PC-9 (cell line): ENCODE results near the gene PACRG. TPM values are rescaled to one million over a fixed set of nuclear protein-coding genes. Genes with fewer than 3 reads are reported as not detected.

Source experiments
- BruUV-seq: library from RNA; stranded (reverse); fragments of 400-500 nt; replicated peaks from 2 replicates; lab custom pipeline; 2021; lab: Mats Ljungman, UMichigan
- CTCF ChIA-PET: fragments of 300-600 bp; sonication (Branson Sonifier 250); formaldehyde crosslinking; loops from one replicate; lab custom pipeline; 2022; ENCODE audit warnings: antibody characterized with exemption; lab: Charles Lee
- POLR2A ChIA-PET: fragments of 300-600 bp; sonication (Branson Sonifier 250); formaldehyde crosslinking; loops from one replicate; lab custom pipeline; 2022; ENCODE audit warnings: antibody characterized with exemption; ENCODE audit not compliant: unreplicated experiment; lab: Charles Lee
- DNase-seq, 2 experiments: peaks; one replicate each; pipeline versions ENCODE4 v3.0.0 to v3.0.0-alpha.2; 2015 to 2022; ENCODE audit warnings: mixed read lengths in 1 of 2
- H2AFZ ChIP-seq: fragments of 200-600 bp; sonication (generic); 2 replicates; pipeline ENCODE4 v1.8.1; 2017; ENCODE audit warnings: antibody characterized with exemption
- H3F3A ChIP-seq: fragments of 200-600 bp; sonication (generic); 2 replicates; pipeline ENCODE4 v1.8.1; 2017; ENCODE audit warnings: antibody characterized with exemption, mild to moderate bottlenecking, low read depth; ENCODE audit not compliant: insufficient read depth
- H3K27ac ChIP-seq: fragments of 200-600 bp; sonication (generic); 2 replicates; pipeline ENCODE4 v1.6.1; 2016; ENCODE audit warnings: mixed run types
- H3K27me3 ChIP-seq: fragments of 200-600 bp; sonication (generic); 2 replicates; pipeline ENCODE4 v1.6.1; 2016; ENCODE audit warnings: low read depth, mixed run types; ENCODE audit not compliant: insufficient read depth
- H3K36me3 ChIP-seq: fragments of 200-600 bp; sonication (generic); 2 replicates; pipeline ENCODE4 v1.6.1; 2016; ENCODE audit warnings: low read depth, mixed run types
- H3K4me1 ChIP-seq: fragments of 200-600 bp; sonication (generic); replicated peaks from 2 replicates; pipeline ENCODE4 v1.6.1; 2016; ENCODE audit warnings: mixed run types; ENCODE audit not compliant: insufficient read depth
- H3K4me2 ChIP-seq: fragments of 200-600 bp; sonication (generic); 2 replicates; pipeline ENCODE4 v1.6.1; 2017; ENCODE audit warnings: mixed run types
- H3K4me3 ChIP-seq: fragments of 200-600 bp; sonication (generic); 2 replicates; pipeline ENCODE4 v1.6.1; 2016; ENCODE audit warnings: mixed run types
- H3K79me2 ChIP-seq: fragments of 200-600 bp; sonication (generic); 2 replicates; pipeline ENCODE4 v1.6.1; 2017; ENCODE audit warnings: low read depth, mixed run types
- H3K9me2 ChIP-seq: fragments of 200-600 bp; sonication (generic); 2 replicates; pipeline ENCODE4 v1.8.1; 2017; ENCODE audit warnings: mild to moderate bottlenecking; ENCODE audit not compliant: insufficient read depth
- H3K9me3 ChIP-seq: fragments of 200-600 bp; sonication (generic); 2 replicates; pipeline ENCODE4 v1.8.1; 2016; ENCODE audit warnings: low read depth; ENCODE audit not compliant: insufficient read depth
- H4K20me1 ChIP-seq: fragments of 200-600 bp; sonication (generic); 2 replicates; pipeline ENCODE4 v1.8.1; 2017; ENCODE audit not compliant: insufficient read depth
- EZH2 ChIP-seq: fragments of 200-600 bp; sonication (generic); IDR thresholded peaks from 2 replicates; pipeline ENCODE4 v1.8.0; 2017; ENCODE audit warnings: antibody characterized with exemption, low read depth
- intact Hi-C: fragments of 100-400 bp; cut with micrococcal nuclease; formaldehyde crosslinking; loops from one replicate; pipeline ENCODE4 v1.10.0; 2022; ENCODE audit not compliant: unreplicated experiment
- total RNA-seq: library from RNA; stranded (reverse); gene quantifications from 2 replicates; pipeline ENCODE4 v1.2.3, GENCODE V29; 2021
- TF ChIP-seq, protein P1 (sequence below): fragments of 200-600 bp; sonication (generic); conservative IDR thresholded peaks from 2 replicates; pipeline ENCODE4 v1.6.1; 2017; ENCODE audit warnings: mixed run types, antibody characterized with exemption, mild to moderate bottlenecking, moderate library complexity

PACRG gene
- total RNA-seq, 1 experiment from 2014 or later = not detected

DNA sequence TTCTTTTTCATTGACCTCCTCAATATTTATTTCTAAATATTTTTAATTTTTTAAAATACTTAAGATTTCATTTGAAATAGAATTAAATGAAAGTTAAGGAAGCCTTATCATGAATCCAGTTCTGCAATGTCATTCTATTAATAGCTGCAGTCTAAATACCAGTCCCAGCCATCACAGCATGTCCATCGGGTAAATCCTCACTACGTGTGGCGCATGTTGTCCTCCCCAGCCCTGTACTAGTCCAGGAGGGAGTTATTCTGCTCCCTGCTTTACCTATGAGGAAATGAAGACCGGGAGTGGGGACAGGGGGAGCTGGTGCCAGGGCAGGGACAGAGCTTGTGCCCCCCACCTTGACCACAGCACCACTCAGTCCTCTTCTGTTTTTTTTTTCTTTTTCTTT is 561.7 kb downstream of the PACRG start:
- no peak overlapping the region for H3K27ac ChIP-seq
- H3K4me1 ChIP-seq = no peaks in the 10 kb centered on the region
- H2AFZ ChIP-seq = no peak overlapping the region
- H3K27me3 ChIP-seq = no peaks in the 10 kb centered on the region
- TF ChIP-seq, protein P1, sequence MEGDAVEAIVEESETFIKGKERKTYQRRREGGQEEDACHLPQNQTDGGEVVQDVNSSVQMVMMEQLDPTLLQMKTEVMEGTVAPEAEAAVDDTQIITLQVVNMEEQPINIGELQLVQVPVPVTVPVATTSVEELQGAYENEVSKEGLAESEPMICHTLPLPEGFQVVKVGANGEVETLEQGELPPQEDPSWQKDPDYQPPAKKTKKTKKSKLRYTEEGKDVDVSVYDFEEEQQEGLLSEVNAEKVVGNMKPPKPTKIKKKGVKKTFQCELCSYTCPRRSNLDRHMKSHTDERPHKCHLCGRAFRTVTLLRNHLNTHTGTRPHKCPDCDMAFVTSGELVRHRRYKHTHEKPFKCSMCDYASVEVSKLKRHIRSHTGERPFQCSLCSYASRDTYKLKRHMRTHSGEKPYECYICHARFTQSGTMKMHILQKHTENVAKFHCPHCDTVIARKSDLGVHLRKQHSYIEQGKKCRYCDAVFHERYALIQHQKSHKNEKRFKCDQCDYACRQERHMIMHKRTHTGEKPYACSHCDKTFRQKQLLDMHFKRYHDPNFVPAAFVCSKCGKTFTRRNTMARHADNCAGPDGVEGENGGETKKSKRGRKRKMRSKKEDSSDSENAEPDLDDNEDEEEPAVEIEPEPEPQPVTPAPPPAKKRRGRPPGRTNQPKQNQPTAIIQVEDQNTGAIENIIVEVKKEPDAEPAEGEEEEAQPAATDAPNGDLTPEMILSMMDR = no peak
- no peak for TF ChIP-seq EZH2
- H3K36me3 ChIP-seq = no peaks in the 10 kb centered on the region
- no peaks in the 10 kb centered on the region for H3K79me2 ChIP-seq
- ChIA-PET CTCF (no interaction called here), POLR2A (no interaction called here)
- H3K4me2 ChIP-seq = no peak overlapping the region
- H3K4me3 ChIP-seq = no peak overlapping the region
- H3K9me2 ChIP-seq = no peaks in the 10 kb centered on the region
- 0 out of 2 replicates have a peak, but pooled peaks cover 3% of the 10 kb centered on the region for H3F3A ChIP-seq
- no peaks in the 10 kb centered on the region for H4K20me1 ChIP-seq
- no peak for DNase-seq
- intact Hi-C loops = no loop called here
- H3K9me3 ChIP-seq = no peaks in the 10 kb centered on the region
- no TSS peak for BruUV-seq

DNA sequence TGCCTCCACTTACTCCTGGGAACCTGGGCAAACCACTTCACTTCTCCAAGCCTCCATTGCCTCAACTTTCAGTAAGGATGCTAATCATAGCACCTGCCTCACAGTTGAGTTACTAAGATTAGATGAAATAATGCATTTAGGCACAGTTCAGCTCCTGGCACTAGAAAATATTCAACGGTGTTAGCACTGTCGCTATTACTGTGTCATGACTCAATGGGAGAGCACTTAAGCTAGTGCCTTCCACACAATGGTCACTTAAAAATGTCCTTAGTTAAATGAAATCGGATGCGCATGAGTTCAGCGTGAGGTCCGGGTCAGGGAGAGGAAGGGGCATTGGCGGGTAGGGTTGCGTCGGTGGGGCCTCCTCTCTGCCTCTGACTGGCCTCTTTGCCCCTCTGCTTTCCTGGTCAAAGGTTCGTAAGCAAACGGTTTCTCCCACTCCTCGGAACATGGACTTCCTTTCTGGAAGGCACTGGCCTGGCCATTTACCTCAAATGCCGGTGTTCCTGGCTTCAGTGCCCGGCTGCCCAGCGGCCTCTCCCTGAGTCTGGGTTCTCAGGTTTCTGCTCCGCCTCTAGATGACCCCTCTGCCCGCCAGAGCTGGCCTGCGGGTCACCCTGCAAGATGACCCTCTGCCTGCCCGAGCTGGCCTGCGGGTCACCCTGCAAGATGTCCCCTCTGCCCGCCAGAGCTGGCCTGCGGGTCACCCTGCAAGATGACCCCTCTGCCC is 562.9 kb downstream of the PACRG start:
- Histone ChIP-seq H3K9me3 (no peaks in the 10 kb centered on the region), H3K27ac (no peak overlapping the region), H3K27me3 (no peaks in the 10 kb centered on the region), H2AFZ (no peak overlapping the region), H3K9me2 (no peaks in the 10 kb centered on the region), H3K4me1 (no peaks in the 10 kb centered on the region), H3K79me2 (no peaks in the 10 kb centered on the region), H3K4me2 (no peak overlapping the region), H3K36me3 (no peaks in the 10 kb centered on the region), H3K4me3 (no peak overlapping the region), H4K20me1 (no peaks in the 10 kb centered on the region), H3F3A (0 out of 2 replicates have a peak, but pooled peaks cover 3% of the 10 kb centered on the region)
- POLR2A ChIA-PET = no interaction called here
- no peak for TF ChIP-seq EZH2
- TF ChIP-seq, protein P1 = no peak
- DNase-seq = no peak
- CTCF ChIA-PET = no interaction called here
- intact Hi-C loops = no loop called here
- no TSS peak for BruUV-seq

DNA sequence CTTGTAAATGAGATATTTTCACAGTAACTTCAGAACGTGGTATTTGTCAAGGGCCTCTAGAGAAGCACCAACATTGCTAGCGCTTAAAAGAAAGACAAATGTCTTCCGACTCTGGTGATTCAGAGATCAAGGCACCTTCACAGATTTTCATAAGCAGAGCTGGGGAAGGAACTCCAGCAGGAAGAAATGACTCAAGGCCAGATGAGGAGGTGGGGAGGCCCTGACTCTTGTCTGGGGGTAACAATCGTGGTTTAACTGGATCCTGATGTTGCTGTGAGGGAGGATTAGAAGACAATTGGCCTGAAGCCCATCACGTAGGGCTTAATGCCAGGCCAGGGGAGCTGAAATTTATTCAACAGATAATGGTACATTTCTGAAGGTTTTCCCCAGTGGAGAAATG is 563.8 kb downstream of the PACRG start:
- Histone ChIP-seq H3K9me2 (no peaks in the 10 kb centered on the region), H3K9me3 (no peaks in the 10 kb centered on the region), H3K4me3 (no peak overlapping the region), H3K27ac (no peak overlapping the region), H3K4me2 (no peak overlapping the region), H4K20me1 (no peaks in the 10 kb centered on the region), H3K36me3 (no peaks in the 10 kb centered on the region), H3K79me2 (no peaks in the 10 kb centered on the region), H2AFZ (no peak overlapping the region), H3F3A (no peaks in the 10 kb centered on the region), H3K27me3 (no peaks in the 10 kb centered on the region), H3K4me1 (0 out of 2 replicates have a peak, but pooled peaks cover under 1% of the 10 kb centered on the region)
- no TSS peak for BruUV-seq
- TF ChIP-seq, protein P1 = no peak
- ChIA-PET POLR2A (no interaction called here), CTCF (no interaction called here)
- intact Hi-C loops = no loop called here
- no peak for DNase-seq
